ENCODE measurements around the gene RPL38.

GRCh38 chr17:74164446-74165045 lies 38.9 kb upstream of the RPL38 start:
- TF ChIP-seq ZFX (IDR thresholded peaks at IDR 0.05; ENCODE audit: borderline replicate concordance) = no peak
- TF ChIP-seq, protein P1, sequence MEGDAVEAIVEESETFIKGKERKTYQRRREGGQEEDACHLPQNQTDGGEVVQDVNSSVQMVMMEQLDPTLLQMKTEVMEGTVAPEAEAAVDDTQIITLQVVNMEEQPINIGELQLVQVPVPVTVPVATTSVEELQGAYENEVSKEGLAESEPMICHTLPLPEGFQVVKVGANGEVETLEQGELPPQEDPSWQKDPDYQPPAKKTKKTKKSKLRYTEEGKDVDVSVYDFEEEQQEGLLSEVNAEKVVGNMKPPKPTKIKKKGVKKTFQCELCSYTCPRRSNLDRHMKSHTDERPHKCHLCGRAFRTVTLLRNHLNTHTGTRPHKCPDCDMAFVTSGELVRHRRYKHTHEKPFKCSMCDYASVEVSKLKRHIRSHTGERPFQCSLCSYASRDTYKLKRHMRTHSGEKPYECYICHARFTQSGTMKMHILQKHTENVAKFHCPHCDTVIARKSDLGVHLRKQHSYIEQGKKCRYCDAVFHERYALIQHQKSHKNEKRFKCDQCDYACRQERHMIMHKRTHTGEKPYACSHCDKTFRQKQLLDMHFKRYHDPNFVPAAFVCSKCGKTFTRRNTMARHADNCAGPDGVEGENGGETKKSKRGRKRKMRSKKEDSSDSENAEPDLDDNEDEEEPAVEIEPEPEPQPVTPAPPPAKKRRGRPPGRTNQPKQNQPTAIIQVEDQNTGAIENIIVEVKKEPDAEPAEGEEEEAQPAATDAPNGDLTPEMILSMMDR (IDR thresholded peaks at IDR 0.05) = no peak

Measured in 22Rv1 (cell line).